T47D (cell line): ENCODE measurements around the gene POLR2B.
"Not testable (repeated sequence)": the region's sequence is repeated elsewhere in the genome, so short reads cannot be mapped to it uniquely, and the experiment has no call there.

ENCODE experiments used
- DNase-seq, 2 experiments: peaks; one replicate each; pipeline versions ENCODE4 v3.0.0 to v3.0.0-alpha.2; 2011 to 2012; ENCODE audit warnings: low read depth in 1 of 2, low spot score in 1 of 2
- JUND ChIP-seq: IDR thresholded peaks from 2 replicates; pipeline ENCODE4 v1.6.1; 2012; ENCODE audit warnings: low read depth
- in situ Hi-C: cut with HindIII; loops from 2 replicates; pipeline ENCODE4 v1.10.0; 2016; ENCODE audit warnings: low sequenced_read_pairs, low pct_unique_long_range_greater_than_20kb

The POLR2B gene

DNA sequence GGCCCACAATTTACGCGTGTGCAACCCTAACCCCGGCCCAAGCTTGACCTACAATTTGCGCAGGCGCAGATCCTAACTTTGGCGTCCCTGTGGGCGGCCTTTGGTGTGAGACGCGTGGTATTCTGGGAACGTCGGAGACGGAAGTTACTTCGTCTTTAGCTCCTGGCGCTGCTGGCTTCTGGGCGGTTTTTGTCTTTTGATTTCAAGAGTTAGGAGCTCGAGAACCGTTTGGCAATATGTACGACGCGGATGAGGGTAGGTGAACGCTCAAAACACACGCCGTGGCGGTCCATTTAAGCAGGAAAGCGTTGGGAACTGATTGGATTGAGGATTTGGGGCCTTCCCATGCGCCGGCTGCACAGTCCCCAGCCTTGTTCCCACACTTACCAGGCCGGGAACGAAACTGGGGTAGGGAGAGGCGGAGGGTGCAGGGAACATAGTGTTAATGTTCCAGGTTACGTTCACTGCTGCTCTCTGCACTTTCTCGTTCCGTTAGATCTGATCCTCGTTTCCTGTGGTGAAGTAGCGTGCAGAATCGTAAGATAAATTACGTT is at the start of gene POLR2B:
Gene POLR2B, plus strand, starts transcription at position 147 of the 554 bp plus-strand sequence. Its CDS starts 90 bp downstream, at position 237.
- in situ Hi-C loops, result no loop called here
- TF ChIP-seq JUND, result no peak
- DNase-seq, result peak; percentile 67 to 96

DNA sequence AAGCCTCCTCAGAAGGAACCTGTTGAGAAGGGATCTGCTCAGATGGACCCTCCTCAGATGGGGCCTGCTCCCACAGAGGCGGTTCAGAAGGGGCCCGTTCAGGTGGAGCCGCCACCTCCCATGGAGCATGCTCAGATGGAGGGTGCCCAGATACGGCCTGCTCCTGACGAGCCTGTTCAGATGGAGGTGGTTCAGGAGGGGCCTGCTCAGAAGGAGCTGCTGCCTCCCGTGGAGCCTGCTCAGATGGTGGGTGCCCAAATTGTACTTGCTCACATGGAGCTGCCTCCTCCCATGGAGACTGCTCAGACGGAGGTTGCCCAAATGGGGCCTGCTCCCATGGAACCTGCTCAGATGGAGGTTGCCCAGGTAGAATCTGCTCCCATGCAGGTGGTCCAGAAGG is 48.1 kb upstream of the POLR2B start:
- DNase-seq, result no peak
- TF ChIP-seq JUND, result no peak

DNA sequence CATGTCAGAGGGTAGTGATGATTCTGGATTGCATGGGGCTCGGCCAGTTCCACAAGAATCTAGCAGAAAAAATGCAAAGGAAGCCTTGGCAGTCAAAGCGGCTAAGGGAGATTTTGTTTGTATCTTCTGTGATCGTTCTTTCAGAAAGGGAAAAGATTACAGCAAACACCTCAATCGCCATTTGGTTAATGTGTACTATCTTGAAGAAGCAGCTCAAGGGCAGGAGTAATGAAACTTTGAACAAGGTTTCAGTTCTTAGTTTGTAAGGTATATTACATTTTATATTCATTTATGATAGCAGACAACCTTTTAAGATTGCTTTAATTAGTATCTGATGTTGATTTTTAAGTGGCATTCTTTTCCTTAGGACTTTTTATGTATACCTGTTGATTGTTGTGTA is 46.8 kb upstream of the POLR2B start:
- in situ Hi-C loops, result no loop called here
- DNase-seq, result no peak
- no peak for TF ChIP-seq JUND

More for the DNA sequence above, 48.1 kb upstream of the POLR2B start:
- in situ Hi-C loops, result no loop called here

DNA sequence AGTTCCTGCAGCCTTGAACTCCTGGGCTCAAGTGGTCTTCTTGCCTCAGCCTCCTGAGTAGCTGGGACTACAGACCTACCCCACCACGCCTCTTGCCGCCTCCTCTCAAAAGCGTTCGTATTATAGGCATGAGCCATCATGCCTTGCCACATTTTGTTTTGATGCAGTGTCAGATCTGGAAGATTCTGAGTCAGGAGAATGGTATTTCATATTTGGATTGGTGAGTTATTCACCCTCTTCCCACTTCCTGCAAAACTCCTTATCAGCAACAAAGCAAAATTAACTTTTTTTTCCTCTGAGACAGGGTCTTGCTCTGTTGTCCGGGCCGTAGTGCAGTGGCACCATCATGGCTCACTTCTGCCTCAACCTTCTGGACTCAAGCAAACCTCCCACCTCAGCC is 41.4 kb upstream of the POLR2B start:
- DNase-seq, result no peak
- in situ Hi-C loops, result no loop called here

DNA sequence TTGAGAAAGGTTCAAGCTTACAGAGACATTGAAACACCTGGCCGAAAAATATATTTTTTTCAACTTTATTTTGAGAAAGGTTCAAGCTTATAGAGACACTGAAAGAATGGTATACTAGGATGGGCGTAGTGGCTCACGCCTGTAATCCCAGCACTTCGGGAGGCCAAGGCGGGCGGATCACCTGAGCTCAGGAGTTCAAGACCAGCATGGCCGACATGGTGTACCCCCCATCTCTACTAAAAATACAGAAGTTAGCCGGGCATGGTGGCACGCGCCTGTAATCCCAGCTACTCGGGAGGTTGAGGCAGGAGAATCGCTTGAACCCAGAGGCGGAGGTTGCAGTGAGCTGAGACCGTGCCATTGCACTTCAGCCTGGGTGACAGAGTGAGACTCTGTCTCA is 38.9 kb upstream of the POLR2B start:
- DNase-seq, in situ Hi-C loops: not testable (repeated sequence)

More for the DNA sequence above, 41.4 kb upstream of the POLR2B start:
- no peak for TF ChIP-seq JUND

GRCh38 chr4:56940403-56940802 is 38.3 kb upstream of the POLR2B start:
- in situ Hi-C loops, result no loop called here
- no peak for DNase-seq
- TF ChIP-seq JUND, result no peak

DNA sequence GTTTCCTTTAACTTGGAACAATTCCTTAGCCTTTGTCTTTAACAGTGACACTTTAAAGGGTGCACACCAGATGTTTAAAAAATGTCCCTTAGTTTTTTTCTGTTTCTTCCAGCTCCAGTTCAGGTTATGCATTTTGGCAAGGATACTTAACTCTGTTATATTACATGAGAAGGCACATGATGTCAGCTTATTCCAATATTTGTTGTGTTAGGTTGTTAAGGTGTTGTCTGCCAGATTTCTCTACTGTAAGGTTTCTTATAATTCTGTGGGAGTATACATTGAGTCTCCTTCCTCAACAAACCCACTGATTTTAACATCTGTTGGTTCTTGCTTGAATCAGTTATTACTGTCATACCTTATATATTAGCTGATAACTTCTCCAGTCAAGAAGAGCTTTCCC is 37.7 kb upstream of the POLR2B start:
- no peak for TF ChIP-seq JUND
- in situ Hi-C loops, result no loop called here
- no peak for DNase-seq

- in situ Hi-C loops, result no loop called here
- no peak for TF ChIP-seq JUND
- no peak for DNase-seq
These were observed 37.3 kb upstream of the POLR2B start for GRCh38 chr4:56941403-56941802.

- DNase-seq, result no peak
- in situ Hi-C loops, result no loop called here
- TF ChIP-seq JUND, result no peak
These were observed 24.8 kb upstream of the POLR2B start for GRCh38 chr4:56953680-56954520.

DNA sequence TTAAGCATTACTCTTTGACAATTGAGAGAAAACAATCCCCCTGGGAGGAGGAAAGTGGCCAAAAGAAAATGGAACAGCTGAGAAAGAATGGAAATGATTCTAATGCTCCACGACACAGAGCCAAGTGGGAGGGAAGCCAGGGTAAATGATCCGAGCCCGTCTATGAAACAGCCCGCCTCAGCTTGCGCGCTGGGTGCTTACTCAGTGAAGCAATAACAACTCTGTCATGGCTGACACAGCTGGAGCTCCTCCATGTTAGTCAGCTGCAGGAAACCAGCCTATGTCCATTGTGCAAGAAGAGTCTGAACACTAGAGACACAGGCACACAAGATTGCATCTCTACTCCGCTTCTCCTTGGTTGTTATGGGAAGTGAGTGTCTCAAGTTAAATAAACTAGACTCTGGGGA is 20.6 kb upstream of the POLR2B start:
- no peak for TF ChIP-seq JUND
- DNase-seq, result peak in 1 of 2 experiments; percentile 31
- in situ Hi-C loops, result no loop called here

DNA sequence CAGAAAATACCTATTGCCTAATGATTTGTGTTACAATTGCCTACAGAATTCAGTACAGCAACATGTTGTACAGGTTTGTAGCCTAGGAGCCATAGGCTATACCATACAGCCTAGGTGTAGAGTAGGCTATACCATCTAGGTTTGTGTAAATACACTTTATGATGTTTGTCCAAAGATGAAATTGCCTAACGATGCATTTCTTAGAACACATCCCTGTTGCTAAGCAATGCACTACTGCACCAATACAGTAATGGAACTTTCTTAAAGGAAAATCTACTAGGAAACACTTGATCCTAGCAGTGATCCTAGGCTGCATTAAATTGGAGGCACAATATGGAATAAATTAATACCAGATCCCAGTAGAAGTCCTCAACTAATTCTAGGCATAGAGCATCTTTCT is 19.6 kb upstream of the POLR2B start:
- TF ChIP-seq JUND, result no peak

GRCh38 chr4:56961107-56961500 is 17.6 kb upstream of the POLR2B start:
- in situ Hi-C loops, result no loop called here
- no peak for DNase-seq
- no peak for TF ChIP-seq JUND

More for the DNA sequence above, 19.6 kb upstream of the POLR2B start:
- peak in 1 of 2 experiments; percentile 73 for DNase-seq
- in situ Hi-C loops, result no loop called here

DNA sequence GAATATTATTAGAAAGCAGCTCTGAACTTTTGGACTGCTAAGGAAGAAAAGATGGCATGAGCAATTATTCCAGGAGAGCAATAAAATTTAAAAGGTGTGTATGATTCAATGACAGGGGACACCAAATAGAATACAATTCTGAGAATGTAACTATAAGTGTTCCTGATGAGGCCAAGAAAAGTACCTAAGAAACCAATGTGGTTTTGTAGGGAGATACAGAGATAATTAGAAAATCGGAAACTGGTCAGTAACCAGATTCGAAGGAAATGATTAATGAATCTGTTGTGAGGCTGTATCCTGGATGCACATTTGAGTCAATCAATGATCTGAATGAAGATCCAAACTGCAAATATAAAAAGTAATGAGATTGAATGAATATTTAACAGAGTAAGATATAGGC is 7.3 kb upstream of the POLR2B start:
- no peak for TF ChIP-seq JUND
- in situ Hi-C loops, result no loop called here
- DNase-seq, result no peak

DNA sequence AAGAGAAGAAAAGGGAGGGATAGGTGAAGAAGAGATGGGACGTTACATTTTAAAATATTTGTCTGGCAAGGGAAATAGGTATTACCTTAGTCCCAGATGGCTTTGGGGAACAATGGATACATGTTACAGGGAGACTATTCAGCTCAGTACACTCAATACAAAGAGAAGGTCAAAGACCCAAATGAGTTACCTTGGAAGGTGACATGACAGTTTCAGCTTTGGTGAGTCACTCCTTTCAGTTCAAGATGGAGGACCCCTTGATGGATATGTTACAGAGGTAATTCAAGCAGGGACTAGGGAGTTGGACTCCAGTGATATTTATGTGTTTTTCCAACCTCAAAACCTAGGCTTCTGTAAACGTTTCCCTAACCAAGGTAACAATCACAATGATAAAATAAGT is 6.3 kb upstream of the POLR2B start:
- no peak for DNase-seq
- TF ChIP-seq JUND, result no peak
- in situ Hi-C loops, result no loop called here
